Inferior parietal cortex (tissue), 1 donor: ENCODE measurements around the gene HSBP1L1.
A peak's percentile ranks its signal among the peaks of the same experiment; 100 is the strongest.

ENCODE experiments used
- DNase-seq: peaks from one replicate; pipeline ENCODE4 v3.0.0-alpha.2; 2016; ENCODE audit errors: extremely low spot score

The HSBP1L1 gene

GRCh38 chr18:79961527-79962291 lies 2.7 kb upstream of the HSBP1L1 start:
- no peak for DNase-seq

DNA sequence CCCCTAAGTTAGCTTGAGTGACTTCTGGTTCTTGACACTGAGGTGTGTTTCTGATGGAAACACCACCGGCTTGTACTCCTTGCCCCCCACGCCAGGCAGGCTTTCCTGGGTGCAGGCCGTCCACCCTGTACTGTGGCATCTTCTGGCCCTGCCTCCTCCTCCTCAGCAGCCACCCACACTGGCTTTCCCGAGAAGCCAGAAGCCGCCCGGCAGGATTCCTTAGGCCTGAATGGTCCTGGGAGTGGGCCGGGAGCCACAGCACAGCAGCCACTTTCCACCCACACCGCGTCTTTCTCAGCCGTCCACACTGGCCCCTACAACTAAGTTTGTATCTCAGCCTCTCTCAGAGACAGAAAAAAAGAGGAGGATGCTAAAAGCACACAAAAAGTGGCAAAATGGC lies 2.1 kb upstream of the HSBP1L1 start:
- DNase-seq: no peak

DNA sequence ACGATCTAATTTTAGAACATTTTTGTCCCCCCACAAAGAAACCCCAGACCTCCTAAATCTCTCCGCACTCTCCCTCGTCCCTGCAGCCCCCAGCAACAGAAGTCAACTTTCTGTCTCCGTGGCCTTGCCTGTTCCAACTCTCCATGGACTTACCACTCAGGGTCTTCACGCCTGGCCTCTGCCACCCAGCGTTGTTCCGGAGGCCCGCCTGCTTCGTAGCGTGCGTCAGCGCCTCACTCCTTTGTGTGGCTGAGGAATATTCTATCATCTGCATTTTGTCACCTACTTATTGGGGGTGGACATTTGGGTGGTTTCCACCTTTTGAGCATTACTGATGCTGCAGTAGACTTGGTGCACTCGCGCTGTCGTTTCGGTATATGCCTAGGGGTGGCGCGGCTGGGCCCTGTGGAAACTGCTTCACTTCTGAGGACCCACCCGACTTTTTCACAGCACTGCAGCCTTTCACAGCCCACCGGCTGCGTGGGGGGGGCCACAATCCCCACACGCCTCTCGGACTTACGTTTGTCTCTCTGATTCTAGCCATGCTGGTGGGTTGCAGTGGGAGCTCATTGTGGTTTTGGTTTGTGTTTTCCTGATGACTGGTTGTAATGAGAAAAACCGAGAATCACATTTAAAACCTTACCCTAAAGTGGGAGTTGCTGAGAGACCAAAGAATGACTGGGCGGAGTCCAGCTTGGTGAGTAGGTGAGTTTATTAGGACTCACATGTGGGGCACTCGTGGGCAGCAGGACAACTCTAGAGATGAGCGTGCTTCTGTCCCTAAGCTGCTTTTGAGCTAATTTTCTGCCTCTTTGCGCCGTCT lies 1.4 kb upstream of the HSBP1L1 start:
- no peak for DNase-seq

DNA sequence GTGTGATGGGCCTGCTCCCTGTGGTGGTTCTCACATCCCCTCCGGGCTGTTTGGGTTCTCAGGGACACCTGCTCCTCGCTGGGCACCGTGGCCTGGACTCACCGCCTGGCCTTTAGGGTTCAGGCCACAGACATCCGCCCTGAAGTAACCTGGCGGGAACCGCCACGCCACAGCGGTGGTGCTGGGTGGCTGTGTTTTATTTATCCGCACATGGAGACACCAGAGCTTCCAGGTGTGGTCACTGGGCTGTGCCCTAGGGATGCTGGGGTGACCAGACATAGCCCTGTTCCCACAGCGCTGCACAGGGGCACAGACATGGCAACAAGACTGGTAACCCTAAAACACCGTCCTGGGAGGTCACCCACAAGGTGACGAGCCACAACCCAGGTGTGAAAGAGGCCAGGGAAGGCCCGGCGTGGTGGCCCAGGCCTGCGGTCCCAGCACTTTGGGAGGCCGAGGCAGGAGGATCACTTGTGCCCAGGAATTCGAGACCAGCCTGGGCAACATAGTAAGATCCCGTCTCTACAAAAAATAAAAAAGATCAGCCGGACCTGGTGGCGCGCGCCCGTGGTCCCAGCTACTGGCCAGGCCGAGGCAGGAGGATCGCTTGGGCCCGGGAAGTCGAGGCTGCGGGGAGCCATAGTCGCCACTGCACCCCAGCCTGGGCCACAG lies 649 bp upstream of the HSBP1L1 start:
- no peak for DNase-seq

GRCh38 chr18:79965119-79965902 lies 868 bp downstream of the HSBP1L1 start:
- no peak for DNase-seq

DNA sequence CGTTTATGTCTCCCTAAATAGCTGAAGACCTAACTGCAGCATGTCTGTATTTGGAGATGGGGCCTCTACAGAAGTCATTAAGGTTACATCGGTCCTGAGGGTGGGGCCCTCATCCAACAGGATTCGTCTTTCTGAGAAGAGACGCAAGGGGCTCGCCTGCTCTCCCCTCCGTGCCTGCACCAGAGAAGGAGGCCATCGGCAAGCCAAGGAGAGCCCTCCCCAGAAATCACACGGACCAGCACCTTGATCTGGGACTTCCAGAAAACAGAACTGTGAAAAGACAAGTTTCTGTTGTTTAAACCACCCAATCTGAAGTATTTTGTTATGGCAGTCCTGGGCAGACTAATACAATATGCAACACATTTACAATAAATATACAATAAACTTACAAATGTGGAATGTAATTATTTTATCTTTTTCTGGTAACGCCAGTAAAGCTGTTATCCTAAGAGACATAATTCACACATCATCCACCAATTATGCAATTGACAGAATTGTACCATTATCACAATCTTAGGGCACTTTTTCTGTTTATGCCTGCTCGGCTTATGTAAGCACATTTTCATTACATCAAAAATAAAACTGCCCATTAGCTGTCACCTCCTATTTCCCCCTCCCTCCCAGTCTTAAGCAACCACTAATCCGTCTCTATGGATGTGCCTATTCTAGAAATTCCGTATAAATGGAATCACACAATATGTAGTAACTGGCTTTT lies 6.1 kb downstream of the HSBP1L1 start:
- DNase-seq: no peak

- no peak for DNase-seq
Observed at GRCh38 chr18:79971211-79971952, 6.9 kb downstream of the HSBP1L1 start.

- no peak for DNase-seq
Observed at GRCh38 chr18:79971986-79972385, 7.5 kb downstream of the HSBP1L1 start.

GRCh38 chr18:79972720-79973119 lies 8.3 kb downstream of the HSBP1L1 start:
- no peak for DNase-seq

DNA sequence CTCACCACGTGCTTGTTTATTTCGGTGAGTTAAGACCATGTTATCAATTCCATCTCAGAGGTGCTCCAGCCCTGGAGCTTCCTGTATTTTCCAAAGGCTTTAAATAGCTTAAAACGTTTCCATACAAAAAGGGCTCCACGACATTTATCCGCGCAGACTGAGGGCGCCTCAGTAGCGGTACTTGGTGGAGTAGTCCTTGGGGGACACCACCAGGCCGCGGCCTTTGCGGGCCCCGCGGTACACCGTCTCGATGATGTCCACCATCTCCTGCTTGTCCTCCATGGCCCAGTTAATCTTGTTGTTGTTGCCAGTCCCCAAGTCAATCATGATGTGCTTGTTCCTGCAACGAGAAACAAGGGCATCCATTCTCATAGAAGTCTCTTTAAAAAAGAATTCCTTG lies 9.1 kb downstream of the HSBP1L1 start:
- DNase-seq: no peak

DNA sequence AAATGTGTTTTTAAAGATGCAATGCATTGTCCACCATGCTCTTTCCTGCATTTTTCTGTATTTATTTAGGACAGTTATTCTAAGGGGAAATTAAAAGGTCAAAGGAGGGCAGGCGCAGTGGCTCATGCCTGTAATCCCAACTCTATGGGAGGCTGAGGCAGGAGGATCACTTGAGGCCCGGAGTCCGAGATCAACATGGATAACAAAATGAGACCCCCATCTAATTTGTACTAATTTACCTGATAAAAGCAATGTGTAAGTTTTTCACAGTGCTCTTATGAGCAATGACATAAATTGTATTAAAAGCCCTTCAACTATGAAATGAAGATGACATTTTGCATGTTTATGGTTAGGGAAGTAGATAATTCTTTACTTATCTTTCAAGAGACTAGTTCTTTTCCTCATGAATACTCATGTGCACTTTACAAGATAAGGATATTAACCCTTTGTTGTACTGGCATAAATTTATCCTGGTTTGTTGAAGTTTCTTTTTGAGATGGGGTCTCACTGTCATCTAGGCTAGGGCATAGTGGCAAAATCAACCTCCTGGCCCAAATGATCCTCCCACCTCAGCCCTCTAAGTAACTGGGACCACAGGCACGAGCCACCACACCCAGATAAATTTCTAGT lies 9.7 kb downstream of the HSBP1L1 start:
- DNase-seq: no peak

DNA sequence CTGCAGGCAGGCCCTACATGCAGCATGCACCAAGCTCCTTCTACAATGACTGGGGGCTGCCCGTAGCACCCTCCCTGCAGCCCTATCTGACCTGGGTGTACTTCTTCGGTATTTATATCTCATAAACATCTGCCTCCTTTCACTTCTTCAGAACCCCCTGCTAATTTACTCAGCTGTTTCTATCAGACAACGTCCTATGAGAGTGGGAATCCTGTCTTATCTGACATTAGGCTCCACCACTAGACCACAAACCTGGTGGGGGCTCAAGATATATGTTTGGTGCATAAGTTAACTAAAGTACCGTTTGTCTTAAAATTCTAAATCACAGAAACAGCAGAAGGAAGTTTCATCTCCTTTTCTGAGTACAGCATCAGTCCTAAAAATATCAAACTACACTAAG lies 10.6 kb downstream of the HSBP1L1 start:
- no peak for DNase-seq

DNA sequence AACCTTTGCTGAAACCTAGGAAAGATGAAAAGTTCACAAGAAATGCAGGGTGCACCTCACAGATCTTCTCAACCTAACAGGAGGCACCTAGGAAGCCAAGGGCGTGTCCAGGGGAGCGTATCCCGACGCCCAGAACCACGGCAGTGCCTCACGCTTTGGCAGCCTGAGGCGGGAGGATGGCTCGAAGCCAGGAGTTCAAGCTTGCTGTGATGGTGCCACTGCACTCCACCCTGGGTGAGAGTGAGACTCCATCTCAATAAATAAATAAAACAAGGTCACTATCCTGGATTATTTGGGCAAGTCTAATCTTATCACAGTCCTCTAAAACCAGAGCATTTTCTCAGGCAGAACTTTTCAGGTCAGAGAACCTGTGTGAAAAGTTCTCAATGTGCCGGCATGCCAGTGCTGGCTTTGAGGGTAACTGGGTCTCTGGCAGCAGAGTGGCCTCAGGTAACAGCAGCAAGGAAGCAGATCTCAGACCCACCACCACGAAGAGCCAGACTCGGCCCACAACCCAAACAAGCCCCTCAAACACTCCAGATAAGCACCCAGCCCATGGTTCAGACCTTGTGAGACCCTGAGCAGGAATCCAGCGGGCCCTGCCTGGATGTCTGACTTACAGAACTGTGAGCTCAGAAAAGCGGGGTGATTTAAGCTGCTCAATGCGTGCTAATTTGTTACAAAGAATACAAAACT lies 11.7 kb downstream of the HSBP1L1 start:
- no peak for DNase-seq

GRCh38 chr18:79979843-79980242 lies 15.4 kb downstream of the HSBP1L1 start:
- no peak for DNase-seq

GRCh38 chr18:79980585-79980984 lies 16.1 kb downstream of the HSBP1L1 start:
- no peak for DNase-seq

GRCh38 chr18:79982736-79983135 lies 18.3 kb downstream of the HSBP1L1 start:
- DNase-seq: peak; percentile 48

DNA sequence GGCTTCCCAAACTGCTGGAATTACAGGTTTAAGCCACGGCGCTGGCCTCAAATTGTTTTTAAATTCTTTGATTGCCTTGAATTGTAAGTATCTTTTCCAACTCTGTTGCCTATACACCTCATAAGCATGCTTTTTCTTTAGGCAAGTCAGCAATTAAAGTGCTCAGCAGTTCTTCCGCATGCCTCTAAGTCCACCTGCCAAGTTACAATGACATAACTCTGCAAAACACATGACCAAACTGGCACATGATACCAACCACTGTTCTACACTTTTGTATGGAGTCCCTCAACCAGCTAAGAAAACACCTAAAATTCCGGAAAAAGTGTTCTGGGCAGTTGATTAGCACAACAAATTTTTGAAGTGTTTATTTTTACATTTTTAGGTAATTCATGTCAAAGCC lies 18.8 kb downstream of the HSBP1L1 start:
- no peak for DNase-seq

DNA sequence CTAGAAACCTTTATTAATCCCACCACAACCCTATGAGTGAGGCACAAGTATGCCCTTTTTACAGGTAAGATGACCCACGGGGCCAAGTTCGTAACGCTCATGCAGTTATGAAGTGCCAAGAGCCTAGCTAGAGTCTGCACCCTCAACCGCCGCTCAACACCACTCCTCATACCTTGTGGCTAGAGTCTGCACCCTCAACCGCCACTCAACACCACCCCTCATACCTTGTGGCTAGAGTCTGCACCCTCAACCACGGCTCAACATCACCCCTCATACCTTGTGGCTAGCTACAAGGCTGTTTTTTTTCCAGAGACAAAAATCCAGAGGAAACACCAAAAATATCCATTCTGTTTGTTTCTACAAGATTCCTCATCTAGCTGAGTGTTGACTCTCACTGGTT lies 19.4 kb downstream of the HSBP1L1 start:
- no peak for DNase-seq

GRCh38 chr18:79985172-79985571 lies 20.7 kb downstream of the HSBP1L1 start:
- no peak for DNase-seq
